ENCODE data around the gene NBR1.

DNA sequence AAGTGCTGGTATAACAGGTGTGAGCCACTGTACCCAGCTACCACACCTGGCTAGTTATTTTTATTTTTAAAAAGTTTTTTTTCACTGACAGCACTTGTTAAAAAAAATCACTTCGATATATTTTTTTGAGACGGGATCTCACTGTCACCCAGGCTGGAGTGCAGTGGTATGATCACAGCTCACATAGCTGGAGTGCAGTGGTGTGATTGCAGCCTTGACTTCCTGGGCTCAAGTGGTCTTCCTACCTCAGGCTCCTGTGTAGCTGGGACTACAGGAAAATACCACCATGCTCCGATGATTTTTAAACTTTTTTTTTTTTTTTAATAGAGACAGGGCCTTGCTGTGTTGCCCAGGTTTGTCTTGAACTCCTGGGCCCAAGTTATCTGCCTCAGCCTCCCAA, 12.9 kb downstream of the NBR1 start:
- TF ChIP-seq, protein P1, sequence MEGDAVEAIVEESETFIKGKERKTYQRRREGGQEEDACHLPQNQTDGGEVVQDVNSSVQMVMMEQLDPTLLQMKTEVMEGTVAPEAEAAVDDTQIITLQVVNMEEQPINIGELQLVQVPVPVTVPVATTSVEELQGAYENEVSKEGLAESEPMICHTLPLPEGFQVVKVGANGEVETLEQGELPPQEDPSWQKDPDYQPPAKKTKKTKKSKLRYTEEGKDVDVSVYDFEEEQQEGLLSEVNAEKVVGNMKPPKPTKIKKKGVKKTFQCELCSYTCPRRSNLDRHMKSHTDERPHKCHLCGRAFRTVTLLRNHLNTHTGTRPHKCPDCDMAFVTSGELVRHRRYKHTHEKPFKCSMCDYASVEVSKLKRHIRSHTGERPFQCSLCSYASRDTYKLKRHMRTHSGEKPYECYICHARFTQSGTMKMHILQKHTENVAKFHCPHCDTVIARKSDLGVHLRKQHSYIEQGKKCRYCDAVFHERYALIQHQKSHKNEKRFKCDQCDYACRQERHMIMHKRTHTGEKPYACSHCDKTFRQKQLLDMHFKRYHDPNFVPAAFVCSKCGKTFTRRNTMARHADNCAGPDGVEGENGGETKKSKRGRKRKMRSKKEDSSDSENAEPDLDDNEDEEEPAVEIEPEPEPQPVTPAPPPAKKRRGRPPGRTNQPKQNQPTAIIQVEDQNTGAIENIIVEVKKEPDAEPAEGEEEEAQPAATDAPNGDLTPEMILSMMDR (IDR thresholded peaks at IDR 0.05), result no peak
- TF ChIP-seq POLR2A (IDR thresholded peaks at IDR 0.05; ENCODE audit: low read depth), result no peak
- TF ChIP-seq EP300 (IDR thresholded peaks at IDR 0.05), result no peak
- TF ChIP-seq POLR2AphosphoS5 (IDR thresholded peaks at IDR 0.05), result no peak

Measured in esophagus muscularis mucosa (tissue), 4 donors.